ENCODE results near the gene TLL1.

TLL1 gene

GRCh38 chr4:165928601-165929000 lies 55.6 kb downstream of the TLL1 start:
- in situ Hi-C loops (cut with HindIII; ENCODE audit: low sequenced_read_pairs) = no loop called here
- no peak overlapping the region for H3K4me3 ChIP-seq (ENCODE audit: low read depth, low read length)
- TF ChIP-seq CTCF (IDR thresholded peaks at IDR 0.05; ENCODE audit: low read depth, low read length, missing control alignments) = no peak
- DNase-seq (ENCODE audit: low read depth) = no peak

GRCh38 chr4:165929662-165930061 lies 56.6 kb downstream of the TLL1 start:
- H3K4me3 ChIP-seq (ENCODE audit: low read depth, low read length) = no peak overlapping the region
- DNase-seq (ENCODE audit: low read depth) = no peak
- no peak for TF ChIP-seq CTCF (IDR thresholded peaks at IDR 0.05; ENCODE audit: low read depth, low read length, missing control alignments)
- in situ Hi-C loops (cut with HindIII; ENCODE audit: low sequenced_read_pairs) = no loop called here

- in situ Hi-C loops (cut with HindIII; ENCODE audit: low sequenced_read_pairs) = no loop called here
- H3K4me3 ChIP-seq (ENCODE audit: low read depth, low read length) = no peak overlapping the region
- TF ChIP-seq CTCF (IDR thresholded peaks at IDR 0.05; ENCODE audit: low read depth, low read length, missing control alignments) = no peak
- DNase-seq (ENCODE audit: low read depth) = no peak
Measured at GRCh38 chr4:165931741-165932140, 58.7 kb downstream of the TLL1 start.

GRCh38 chr4:165944900-165945299 lies 71.9 kb downstream of the TLL1 start:
- in situ Hi-C loops (cut with HindIII; ENCODE audit: low sequenced_read_pairs) = no loop called here
- TF ChIP-seq CTCF (IDR thresholded peaks at IDR 0.05; ENCODE audit: low read depth, low read length, missing control alignments) = no peak
- DNase-seq (ENCODE audit: low read depth) = no peak
- no peak overlapping the region for H3K4me3 ChIP-seq (ENCODE audit: low read depth, low read length)

GRCh38 chr4:165945991-165946390 lies 73.0 kb downstream of the TLL1 start:
- TF ChIP-seq CTCF (IDR thresholded peaks at IDR 0.05; ENCODE audit: low read depth, low read length, missing control alignments) = no peak
- DNase-seq (ENCODE audit: low read depth) = no peak
- H3K4me3 ChIP-seq (ENCODE audit: low read depth, low read length) = no peak overlapping the region
- in situ Hi-C loops (cut with HindIII; ENCODE audit: low sequenced_read_pairs) = no loop called here

GRCh38 chr4:165947019-165947418 lies 74.0 kb downstream of the TLL1 start:
- TF ChIP-seq CTCF (IDR thresholded peaks at IDR 0.05; ENCODE audit: low read depth, low read length, missing control alignments) = no peak
- no peak for DNase-seq (ENCODE audit: low read depth)
- in situ Hi-C loops (cut with HindIII; ENCODE audit: low sequenced_read_pairs) = no loop called here
- no peak overlapping the region for H3K4me3 ChIP-seq (ENCODE audit: low read depth, low read length)

- no peak for TF ChIP-seq CTCF (IDR thresholded peaks at IDR 0.05; ENCODE audit: low read depth, low read length, missing control alignments)
- DNase-seq (ENCODE audit: low read depth) = no peak
- in situ Hi-C loops (cut with HindIII; ENCODE audit: low sequenced_read_pairs) = no loop called here
- H3K4me3 ChIP-seq (ENCODE audit: low read depth, low read length) = no peak overlapping the region
Measured at GRCh38 chr4:165953181-165953580, 80.1 kb downstream of the TLL1 start.
